ENCODE data around the gene NKTR.

Gene NKTR

GRCh38 chr3:42581400-42581708 lies 19.1 kb upstream of the NKTR start:
- Histone ChIP-seq H3K36me3 (no peaks in the 10 kb centered on the region), H3K4me3 (peak overlapping the region; percentile 73 to 88), H3K27ac (peak overlapping the region; percentile 86 to 93), H3K9me3 (no peaks in the 10 kb centered on the region), H3K4me1 (peaks cover 0 to 20% (median 16%) of the 10 kb centered on the region in 4 donors), H3K27me3 (no peaks in the 10 kb centered on the region)
- no peak for DNase-seq
- TF ChIP-seq CTCF (IDR thresholded peaks at IDR 0.05), result no peak
- intact Hi-C loops (cut with DNase I; ENCODE audit: low total_unique reads), result loop anchor here (5.0 kb wide), 1 partner anchor 166 kb away; no protein-coding TSS in a partner anchor

DNA sequence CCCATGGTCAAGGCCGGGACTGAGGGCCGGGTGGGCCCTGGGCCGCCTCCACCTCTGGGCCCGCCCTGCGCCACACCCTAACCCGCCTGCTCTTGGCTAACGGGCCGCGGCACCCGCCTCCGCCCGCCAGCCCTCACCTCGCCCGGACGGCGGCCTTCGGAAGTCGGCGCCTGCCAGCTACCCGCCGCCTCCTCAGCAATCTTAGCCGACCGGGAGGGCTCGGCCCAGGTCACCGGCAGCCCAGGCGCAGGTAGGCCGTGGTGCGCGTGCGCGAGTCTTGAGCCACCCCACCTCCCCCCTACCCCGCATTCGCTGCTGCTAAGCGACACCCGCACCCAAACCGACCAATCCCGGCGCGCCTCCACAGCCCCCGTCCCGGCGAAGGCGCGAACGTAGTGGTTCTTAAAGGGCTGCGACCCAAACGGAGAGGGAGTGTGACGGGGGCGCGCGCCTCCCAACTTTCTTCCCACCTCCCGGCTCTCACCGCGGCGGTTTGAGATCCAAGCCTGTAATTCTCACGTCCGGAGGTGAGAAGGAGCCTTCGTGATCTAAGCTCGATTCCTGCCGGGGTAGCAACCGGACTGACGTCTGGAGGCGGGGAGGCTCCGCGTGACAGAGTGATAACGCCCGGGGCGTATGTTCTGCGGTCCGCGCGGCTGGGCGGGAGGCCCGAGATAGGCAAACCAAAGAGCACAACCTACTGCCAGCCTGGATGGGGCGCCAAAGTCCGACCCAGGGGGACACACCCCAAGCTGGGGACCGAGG lies 18.6 kb upstream of the NKTR start, which contains the start of gene SEC22C:
Gene SEC22C (minus strand): TSS at position 259 of the 765 bp plus-strand sequence. CDS start 12,921 bp downstream, outside the sequence.
- peak; percentile 96 to 97 for DNase-seq
- H3K27ac ChIP-seq, result peak within 1 kb of the TSS; percentile 86 to 93
- H3K4me3 ChIP-seq, result peak within 1 kb of the TSS; percentile 73 to 88
- intact Hi-C loops (cut with DNase I; ENCODE audit: low total_unique reads), result loop anchor here (5.0 kb wide), 1 partner anchor 165 kb away; no protein-coding TSS in a partner anchor
- no peaks in the 10 kb centered on the region for H3K9me3 ChIP-seq
- no peaks in the 10 kb centered on the region for H3K27me3 ChIP-seq
- peaks cover 0 to 20% (median 16%) of the 10 kb centered on the region in 4 donors for H3K4me1 ChIP-seq
- TF ChIP-seq CTCF (IDR thresholded peaks at IDR 0.05), result no peak
- H3K36me3 ChIP-seq, result no peaks in the 10 kb centered on the region

DNA sequence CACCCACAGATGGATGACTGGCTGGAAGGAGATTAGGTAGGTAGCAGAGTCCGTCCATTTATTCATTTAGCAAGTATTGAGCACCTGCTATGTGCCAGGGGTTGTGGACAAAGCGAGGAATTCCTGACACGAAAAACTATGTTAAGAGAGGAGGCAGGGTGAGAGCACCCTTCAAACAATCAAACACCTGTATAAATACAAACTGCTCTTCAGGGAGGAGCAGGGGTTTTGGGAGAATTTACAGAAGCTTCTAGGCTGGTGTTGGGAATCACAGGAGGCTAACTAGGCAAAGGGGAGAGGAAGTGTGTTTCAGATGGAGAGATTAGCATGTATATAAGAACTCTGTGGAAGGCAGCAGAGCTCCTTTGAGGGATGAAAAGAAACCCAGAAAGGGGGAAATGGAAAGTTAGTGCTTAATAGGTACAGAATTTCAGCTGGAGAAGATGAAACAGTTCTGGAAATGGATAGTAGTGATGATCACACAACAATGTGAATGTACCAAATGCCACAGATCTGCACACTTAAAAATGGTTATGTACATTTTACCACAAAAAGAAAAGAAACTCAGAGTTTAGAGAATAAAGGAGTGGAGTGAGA lies 17.9 kb upstream of the NKTR start:
- TF ChIP-seq CTCF (IDR thresholded peaks at IDR 0.05), result no peak
- H3K27me3 ChIP-seq, result no peaks in the 10 kb centered on the region
- H3K9me3 ChIP-seq, result no peaks in the 10 kb centered on the region
- H3K4me3 ChIP-seq, result peak overlapping the region; percentile 73 to 88
- H3K27ac ChIP-seq, result peak overlapping the region; percentile 86 to 93
- DNase-seq, result no peak
- H3K4me1 ChIP-seq, result peaks cover 0 to 20% (median 16%) of the 10 kb centered on the region in 4 donors
- intact Hi-C loops (cut with DNase I; ENCODE audit: low total_unique reads), result loop anchor here (5.0 kb wide), 1 partner anchor 165 kb away; no protein-coding TSS in a partner anchor
- H3K36me3 ChIP-seq, result no peaks in the 10 kb centered on the region

DNA sequence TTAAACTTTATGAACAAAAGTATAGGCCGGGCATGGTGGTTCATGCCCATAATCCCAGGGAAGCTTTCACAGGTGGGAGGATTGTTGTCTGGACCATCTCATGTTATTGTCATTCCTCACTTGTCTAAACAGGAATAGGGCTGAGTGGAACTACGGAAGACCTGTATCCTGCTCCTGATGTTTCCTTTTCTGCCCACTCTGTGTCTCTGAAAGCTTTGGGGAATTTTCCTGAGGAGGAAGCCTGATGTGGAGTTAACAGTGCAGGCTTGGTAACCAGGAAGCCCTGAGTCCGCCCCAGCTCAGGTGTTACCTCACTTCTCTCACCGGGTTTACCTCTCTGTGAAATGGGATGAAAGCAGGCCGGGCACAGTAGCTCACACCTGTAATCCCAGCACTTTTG lies 11.9 kb upstream of the NKTR start:
- intact Hi-C loops (cut with DNase I; ENCODE audit: low total_unique reads), result no loop called here
- H3K4me3 ChIP-seq, result no peak overlapping the region
- H3K36me3 ChIP-seq, result peaks cover 0 to 7% (median 0%) of the 10 kb centered on the region in 3 donors
- H3K27ac ChIP-seq, result no peak overlapping the region
- no peaks in the 10 kb centered on the region for H3K27me3 ChIP-seq
- no peak for DNase-seq
- H3K9me3 ChIP-seq, result no peaks in the 10 kb centered on the region
- TF ChIP-seq CTCF (IDR thresholded peaks at IDR 0.05), result no peak
- peaks cover 0 to 20% (median 15%) of the 10 kb centered on the region in 4 donors for H3K4me1 ChIP-seq

- intact Hi-C loops (cut with DNase I; ENCODE audit: low total_unique reads), result no loop called here
- H3K27ac ChIP-seq, result peak overlapping the region; percentile 80 to 88
Measured at GRCh38 chr3:42589382-42590109, 10.9 kb upstream of the NKTR start.

More at GRCh38 chr3:42589382-42590109, 10.9 kb upstream of the NKTR start:
- Histone ChIP-seq H3K4me3 (peak overlapping the region; percentile 65 to 78), H3K4me1 (peaks cover 0 to 20% (median 15%) of the 10 kb centered on the region in 4 donors), H3K9me3 (no peaks in the 10 kb centered on the region), H3K36me3 (peaks cover 0 to 16% (median 2%) of the 10 kb centered on the region in 3 donors), H3K27me3 (no peaks in the 10 kb centered on the region)
- no peak for DNase-seq
- no peak for TF ChIP-seq CTCF (IDR thresholded peaks at IDR 0.05)

Data from tibial artery (tissue), 4 donors.